A673 (cell line): ENCODE measurements around the gene MAZ. TPM values are rescaled to one million over a fixed set of nuclear protein-coding genes. Genes with fewer than 3 reads are reported as not detected.

Experiments
- BruUV-seq: library from RNA; stranded (reverse); fragments of 400-500 nt; replicated peaks from 2 replicates; lab custom pipeline; 2021; lab: Mats Ljungman, UMichigan
- CTCF ChIA-PET: fragments of 300-600 bp; sonication (Branson Sonifier 250); formaldehyde crosslinking; loops from one replicate; lab custom pipeline; 2022; ENCODE audit warnings: antibody characterized with exemption; lab: Charles Lee
- POLR2A ChIA-PET: fragments of 300-600 bp; sonication (Branson Sonifier 250); formaldehyde crosslinking; loops from one replicate; lab custom pipeline; 2022; ENCODE audit warnings: antibody characterized with exemption; ENCODE audit not compliant: low non-redundant PET; lab: Charles Lee
- DNase-seq: peaks from one replicate; pipeline ENCODE4 v3.0.0-alpha.2; 2015; ENCODE audit warnings: low spot score
- H3K27ac ChIP-seq: fragments of 200-600 bp; sonication (generic); 2 replicates; pipeline ENCODE4 v1.5.1; 2016; ENCODE audit warnings: mixed run types, low read depth, mild to moderate bottlenecking, mixed read lengths, antibody characterized with exemption, low read length; ENCODE audit not compliant: poor library complexity, severe bottlenecking
- H3K27me3 ChIP-seq: fragments of 200-600 bp; sonication (generic); replicated peaks from 2 replicates; pipeline ENCODE4 v1.6.1; 2017; ENCODE audit warnings: mixed run types, low read depth, mild to moderate bottlenecking, mixed read lengths, antibody characterized with exemption, low read length; ENCODE audit not compliant: insufficient read depth, poor library complexity
- H3K36me3 ChIP-seq: fragments of 200-600 bp; sonication (generic); 2 replicates; pipeline ENCODE4 v1.6.1; 2016; ENCODE audit warnings: mixed run types, mild to moderate bottlenecking, mixed read lengths, antibody characterized with exemption, low read length; ENCODE audit not compliant: insufficient read depth, poor library complexity, severe bottlenecking
- H3K4me1 ChIP-seq: fragments of 200-600 bp; sonication (generic); 2 replicates; pipeline ENCODE4 v1.6.1; 2017; ENCODE audit warnings: mixed run types, mild to moderate bottlenecking, mixed read lengths, antibody characterized with exemption, low read length; ENCODE audit not compliant: insufficient read depth, poor library complexity, severe bottlenecking
- H3K4me3 ChIP-seq: fragments of 200-600 bp; sonication (generic); 2 replicates; pipeline ENCODE4 v1.5.1; 2016; ENCODE audit warnings: low read depth, mixed run types, mild to moderate bottlenecking, mixed read lengths, low read length; ENCODE audit not compliant: poor library complexity, severe bottlenecking
- H3K9me3 ChIP-seq: fragments of 200-600 bp; sonication (generic); 2 replicates; pipeline ENCODE4 v1.6.1; 2016; ENCODE audit warnings: mixed run types, low read depth, mild to moderate bottlenecking, mixed read lengths, antibody characterized with exemption, low read length; ENCODE audit not compliant: poor library complexity, severe bottlenecking
- EZH2 ChIP-seq: fragments of 200-600 bp; sonication (generic); IDR thresholded peaks from 2 replicates; pipeline ENCODE4 v1.6.1; 2017; ENCODE audit warnings: borderline replicate concordance, low read depth, mild to moderate bottlenecking, mixed read lengths, antibody characterized with exemption, low read length; ENCODE audit not compliant: poor library complexity, severe bottlenecking
- intact Hi-C: fragments of 100-400 bp; cut with micrococcal nuclease; formaldehyde crosslinking; loops from one replicate; pipeline ENCODE4 v1.10.0; 2022; ENCODE audit not compliant: unreplicated experiment
- total RNA-seq: library from RNA; stranded (reverse); gene quantifications from 2 replicates; pipeline ENCODE4 v1.2.3, GENCODE V29; 2021
- TF ChIP-seq, protein P1 (sequence below): fragments of 300-800, 200-600 bp; sonication (generic); conservative IDR thresholded peaks from 2 replicates; pipeline ENCODE4 v1.5.1; 2017; ENCODE audit warnings: low read depth, mild to moderate bottlenecking, antibody characterized with exemption, low read length, moderate library complexity, mixed read lengths

The MAZ gene
- total RNA-seq, 1 experiment from 2014 or later = 516 TPM

DNA sequence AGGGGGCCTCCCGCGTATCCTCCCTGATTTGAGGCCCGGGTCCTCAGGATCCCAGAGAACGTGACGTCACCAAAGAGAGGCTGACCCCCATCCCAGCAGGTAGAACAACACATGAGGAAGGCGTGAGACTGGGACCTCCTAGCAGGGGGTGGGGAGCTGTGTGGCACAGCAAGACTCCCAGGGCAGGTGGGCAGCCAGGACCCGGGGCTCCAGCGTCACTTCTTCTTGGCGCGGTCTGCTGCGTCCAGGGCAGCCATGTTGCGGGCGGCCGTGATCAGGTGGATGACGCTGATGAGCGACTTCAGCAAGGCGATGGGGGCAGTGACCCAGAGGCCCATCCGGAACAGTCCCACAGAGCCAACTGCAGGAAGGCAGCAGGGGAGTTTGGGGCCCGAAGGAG is 52.6 kb downstream of the MAZ start:
- CTCF ChIA-PET = no interaction called here

GRCh38 chr16:29860218-29860617 is 53.9 kb downstream of the MAZ start:
- Histone ChIP-seq H3K27ac (no peak overlapping the region), H3K9me3 (no peaks in the 10 kb centered on the region), H3K4me3 (no peak overlapping the region), H3K4me1 (peaks cover 4% of the 10 kb centered on the region), H3K36me3 (peaks cover 12% of the 10 kb centered on the region), H3K27me3 (no peaks in the 10 kb centered on the region)
- intact Hi-C loops = loop anchor here (10.0 kb wide), 1 partner anchor 45 kb away; the partner anchor contains the start of genes PAGR1 and PRRT2
- CTCF ChIA-PET = no interaction called here
- no TSS peak for BruUV-seq
- DNase-seq = no peak
- TF ChIP-seq EZH2 = no peak
- TF ChIP-seq, protein P1, sequence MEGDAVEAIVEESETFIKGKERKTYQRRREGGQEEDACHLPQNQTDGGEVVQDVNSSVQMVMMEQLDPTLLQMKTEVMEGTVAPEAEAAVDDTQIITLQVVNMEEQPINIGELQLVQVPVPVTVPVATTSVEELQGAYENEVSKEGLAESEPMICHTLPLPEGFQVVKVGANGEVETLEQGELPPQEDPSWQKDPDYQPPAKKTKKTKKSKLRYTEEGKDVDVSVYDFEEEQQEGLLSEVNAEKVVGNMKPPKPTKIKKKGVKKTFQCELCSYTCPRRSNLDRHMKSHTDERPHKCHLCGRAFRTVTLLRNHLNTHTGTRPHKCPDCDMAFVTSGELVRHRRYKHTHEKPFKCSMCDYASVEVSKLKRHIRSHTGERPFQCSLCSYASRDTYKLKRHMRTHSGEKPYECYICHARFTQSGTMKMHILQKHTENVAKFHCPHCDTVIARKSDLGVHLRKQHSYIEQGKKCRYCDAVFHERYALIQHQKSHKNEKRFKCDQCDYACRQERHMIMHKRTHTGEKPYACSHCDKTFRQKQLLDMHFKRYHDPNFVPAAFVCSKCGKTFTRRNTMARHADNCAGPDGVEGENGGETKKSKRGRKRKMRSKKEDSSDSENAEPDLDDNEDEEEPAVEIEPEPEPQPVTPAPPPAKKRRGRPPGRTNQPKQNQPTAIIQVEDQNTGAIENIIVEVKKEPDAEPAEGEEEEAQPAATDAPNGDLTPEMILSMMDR = no peak
- POLR2A ChIA-PET = no interaction called here

More for the DNA sequence above, 52.6 kb downstream of the MAZ start:
- BruUV-seq = no TSS peak
- intact Hi-C loops = no loop called here
- DNase-seq = no peak
- Histone ChIP-seq H3K27me3 (no peaks in the 10 kb centered on the region), H3K27ac (no peak overlapping the region), H3K9me3 (no peaks in the 10 kb centered on the region), H3K36me3 (peaks cover 12% of the 10 kb centered on the region), H3K4me1 (peaks cover 4% of the 10 kb centered on the region), H3K4me3 (no peak overlapping the region)
- TF ChIP-seq EZH2 = no peak
- TF ChIP-seq, protein P1 = no peak
- POLR2A ChIA-PET = no interaction called here

Other genes starting within 250 kb of the MAZ start
- not detected in 2 replicates for gene SPN, start 143.3 kb upstream of the MAZ start, total RNA-seq
- gene QPRT, start 127.3 kb upstream of the MAZ start, total RNA-seq = 31.1 and 48.3 TPM in 2 replicates
- gene C16orf54, start 60.5 kb upstream of the MAZ start, total RNA-seq = not detected in 2 replicates
- gene ZG16, start 28.3 kb upstream of the MAZ start, total RNA-seq = not detected in 2 replicates
- 171 and 186 TPM in 2 replicates for gene KIF22, start 15.8 kb upstream of the MAZ start, total RNA-seq
- 9.0 TPM in 2 replicates for gene PRRT2, start 5.7 kb downstream of the MAZ start, total RNA-seq
- gene PAGR1, start 9.6 kb downstream of the MAZ start, total RNA-seq = 47.4 and 50.0 TPM in 2 replicates
- 5.6 and 7.1 TPM in 2 replicates for gene MVP, start 13.9 kb downstream of the MAZ start, total RNA-seq
- gene CDIPT, start 56.7 kb downstream of the MAZ start, total RNA-seq = 51.7 and 55.6 TPM in 2 replicates
- gene SEZ6L2, start 93.0 kb downstream of the MAZ start, total RNA-seq = 7.0 and 9.1 TPM in 2 replicates
- gene ASPHD1, start 94.0 kb downstream of the MAZ start, total RNA-seq = 2.0 and 2.5 TPM in 2 replicates
- gene KCTD13, start 119.7 kb downstream of the MAZ start, total RNA-seq = 32.4 and 33.3 TPM in 2 replicates
- 48.3 and 52.7 TPM in 2 replicates for gene TMEM219, start 155.6 kb downstream of the MAZ start, total RNA-seq
- gene TAOK2, start 167.3 kb downstream of the MAZ start, total RNA-seq = 49.9 and 50.2 TPM in 2 replicates
- 29.7 and 33.2 TPM in 2 replicates for gene HIRIP3, start 189.1 kb downstream of the MAZ start, total RNA-seq
- gene INO80E, start 189.7 kb downstream of the MAZ start, total RNA-seq = 115 and 120 TPM in 2 replicates
- gene DOC2A, start 204.5 kb downstream of the MAZ start, total RNA-seq = 3.2 and 5.4 TPM in 2 replicates
- gene C16orf92, start 216.7 kb downstream of the MAZ start, total RNA-seq = not detected in 2 replicates
- gene TLCD3B, start 224.7 kb downstream of the MAZ start, total RNA-seq = 1.9 and 2.6 TPM in 2 replicates